Transverse colon (tissue), 4 donors: ENCODE results near the gene NEO1. TPM values are rescaled to one million over a fixed set of nuclear protein-coding genes. Genes with fewer than 3 reads are reported as not detected.
"Not testable (repeated sequence)": the region's sequence is repeated elsewhere in the genome, so short reads cannot be mapped to it uniquely, and the experiment has no call there.

Experiments
- DNase-seq: peaks from one replicate; pipeline ENCODE4 v3.0.0-alpha.2; 2019
- H3K27ac ChIP-seq, 4 donors: fragments of 200-600 bp; sonication (generic); 2 replicates each; pipeline ENCODE4 v1.5.1; 2016 to 2018; ENCODE audit warnings: inconsistent platforms in 4 of 4
- H3K27me3 ChIP-seq: fragments of 200-600 bp; sonication (generic); 2 replicates; pipeline ENCODE4 v1.5.1; 2017; ENCODE audit warnings: inconsistent platforms
- H3K36me3 ChIP-seq, 4 donors: fragments of 200-600 bp; sonication (generic); 2 replicates each; pipeline ENCODE4 v1.5.1; 2017 to 2019; ENCODE audit warnings: inconsistent platforms in 4 of 4
- H3K4me1 ChIP-seq, 4 donors: fragments of 200-600 bp; sonication (generic); 2 replicates each; pipeline ENCODE4 v1.5.1; 2017 to 2020; ENCODE audit warnings: inconsistent platforms in 4 of 4
- H3K4me3 ChIP-seq, 4 donors: fragments of 200-600 bp; sonication (generic); 1 replicate in 1 of 4; 2 replicates in 3 of 4; pipeline versions ENCODE4 v1.5.1 to v1.6.1; 2017 to 2019; ENCODE audit warnings: inconsistent platforms in 4 of 4
- H3K9me3 ChIP-seq, 2 donors: fragments of 200-600 bp; sonication (generic); 2 replicates each; pipeline ENCODE4 v1.5.1; 2017 to 2019; ENCODE audit warnings: inconsistent platforms in 2 of 2
- EP300 ChIP-seq: sonication (generic); formaldehyde crosslinking; IDR thresholded peaks from one replicate; pipeline ENCODE4 v1.6.1; 2017; ENCODE audit warnings: antibody characterized with exemption, low read depth
- POLR2A ChIP-seq: fragments of 450-650 bp; IDR thresholded peaks from one replicate; pipeline ENCODE4 v1.6.1; 2016; ENCODE audit warnings: antibody characterized with exemption, mild to moderate bottlenecking, moderate library complexity
- POLR2AphosphoS5 ChIP-seq, 3 donors: sonication (generic); formaldehyde crosslinking; IDR thresholded peaks; one replicate each; pipeline ENCODE4 v1.6.1; 2016; ENCODE audit warnings: antibody characterized with exemption in 3 of 3
- WGBS, 2 donors: methylation state at CpG; one replicate each; pipeline ENCODE4 v1.1.5; 2018; ENCODE audit warnings: low coverage in 1 of 2; 5-methylcytosine and 5-hydroxymethylcytosine counted together
- in situ Hi-C, 4 donors: fragments of 200-750 bp; cut with MboI; loops; one replicate each; pipeline versions ENCODE4 v1.15.0 to v1.15.1; 2017; ENCODE audit warnings: low sequenced_read_pairs in 3 of 4, low pct_ligation_motif_present in 1 of 4, low pct_unique_long_range_greater_than_20kb in 1 of 4
- intact Hi-C: fragments of 100-400 bp; cut with DNase I; formaldehyde crosslinking; loops from one replicate; pipeline ENCODE4 v1.15.1; 2023; ENCODE audit warnings: low total_unique reads
- total RNA-seq, 4 donors: library from RNA; depleted of rRNA; stranded (reverse); fragments of >200 nt; gene quantifications; one replicate each; pipeline ENCODE4 v1.1.0, GENCODE V29; 2016
- TF ChIP-seq, protein P1 (sequence below), 5 experiments: fragments of 200-600 bp in 3 of 5; fragments of 450-650 bp in 2 of 5; sonication (generic) in 3 of 5; IDR thresholded peaks; 1 replicate in 2 of 5; 2 replicates in 3 of 5; pipeline ENCODE4 v1.5.1; 2016 to 2017; ENCODE audit warnings: antibody characterized with exemption in 5 of 5, inconsistent platforms in 3 of 5, mild to moderate bottlenecking in 2 of 5, moderate library complexity in 1 of 5

The NEO1 gene
- total RNA-seq, 4 donors from 2014 or later = 100 to 188 (median 135) TPM

DNA sequence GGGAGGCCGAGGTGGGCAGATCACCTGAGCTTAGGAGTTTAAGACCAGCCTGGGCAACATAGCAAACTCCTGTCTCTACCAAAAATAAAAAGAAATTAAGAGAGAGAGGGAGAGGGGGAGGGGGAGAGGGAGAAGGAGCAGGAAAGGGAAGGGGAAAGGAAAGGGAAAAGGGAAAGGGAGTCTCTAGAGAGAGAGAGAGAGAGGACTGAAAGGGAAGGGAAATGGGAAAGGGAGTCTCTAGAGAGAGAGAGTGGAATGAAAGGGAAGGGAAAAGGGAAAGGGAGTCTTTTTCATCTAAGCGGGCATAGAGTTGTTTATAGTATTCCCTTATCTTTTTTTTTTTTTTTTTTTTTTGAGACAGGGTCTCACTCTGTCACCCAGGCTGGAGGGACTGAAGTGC lies 148.1 kb downstream of the NEO1 start:
- no peak for TF ChIP-seq POLR2A
- Histone ChIP-seq H3K4me3 (no peak overlapping the region), H3K9me3 (peaks cover 0 to 2% of the 10 kb centered on the region in 2 donors), H3K36me3 (peaks cover 0 to 10% (median 0%) of the 10 kb centered on the region in 4 donors), H3K27me3 (no peaks in the 10 kb centered on the region), H3K4me1 (peaks cover 0 to 7% (median 0%) of the 10 kb centered on the region in 4 donors), H3K27ac (no peak overlapping the region)
- in situ Hi-C loops (no loop called here), intact Hi-C loops (no loop called here)
- 90 to 100% methylated on average over 2 of the region's 2 CpGs for WGBS, 2 donors
- DNase-seq = no peak

DNA sequence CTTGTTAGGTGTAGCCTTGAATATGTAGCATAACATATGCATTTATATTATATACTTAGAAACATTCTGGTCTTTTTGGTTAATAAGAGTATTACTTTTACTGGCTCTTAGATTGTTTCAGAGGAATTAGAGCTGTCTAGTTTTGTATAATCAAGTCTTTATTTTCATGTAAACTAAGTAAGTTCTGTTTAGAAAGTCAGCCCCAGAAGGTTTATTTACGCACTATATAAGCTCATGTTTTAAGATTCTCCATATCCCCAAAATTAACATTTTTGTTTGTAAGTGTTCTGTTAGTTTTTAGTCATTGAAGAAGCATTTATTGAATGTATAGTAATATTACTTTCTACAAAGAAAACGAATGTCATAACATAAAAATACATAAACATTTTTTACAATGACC lies 158.4 kb downstream of the NEO1 start:
- TF ChIP-seq, protein P1, sequence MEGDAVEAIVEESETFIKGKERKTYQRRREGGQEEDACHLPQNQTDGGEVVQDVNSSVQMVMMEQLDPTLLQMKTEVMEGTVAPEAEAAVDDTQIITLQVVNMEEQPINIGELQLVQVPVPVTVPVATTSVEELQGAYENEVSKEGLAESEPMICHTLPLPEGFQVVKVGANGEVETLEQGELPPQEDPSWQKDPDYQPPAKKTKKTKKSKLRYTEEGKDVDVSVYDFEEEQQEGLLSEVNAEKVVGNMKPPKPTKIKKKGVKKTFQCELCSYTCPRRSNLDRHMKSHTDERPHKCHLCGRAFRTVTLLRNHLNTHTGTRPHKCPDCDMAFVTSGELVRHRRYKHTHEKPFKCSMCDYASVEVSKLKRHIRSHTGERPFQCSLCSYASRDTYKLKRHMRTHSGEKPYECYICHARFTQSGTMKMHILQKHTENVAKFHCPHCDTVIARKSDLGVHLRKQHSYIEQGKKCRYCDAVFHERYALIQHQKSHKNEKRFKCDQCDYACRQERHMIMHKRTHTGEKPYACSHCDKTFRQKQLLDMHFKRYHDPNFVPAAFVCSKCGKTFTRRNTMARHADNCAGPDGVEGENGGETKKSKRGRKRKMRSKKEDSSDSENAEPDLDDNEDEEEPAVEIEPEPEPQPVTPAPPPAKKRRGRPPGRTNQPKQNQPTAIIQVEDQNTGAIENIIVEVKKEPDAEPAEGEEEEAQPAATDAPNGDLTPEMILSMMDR (IDR thresholded peaks at IDR 0.05) = no peak
- TF ChIP-seq POLR2A (no peak), POLR2AphosphoS5 (IDR thresholded peaks at IDR 0.05) (no peak), EP300 (no peak)
- intact Hi-C loops (no loop called here), in situ Hi-C loops (no loop called here)
- Histone ChIP-seq H3K27me3 (no peaks in the 10 kb centered on the region), H3K4me1 (peaks cover 0 to 4% (median 0%) of the 10 kb centered on the region in 4 donors), H3K36me3 (no peaks in the 10 kb centered on the region), H3K9me3 (no peaks in the 10 kb centered on the region), H3K27ac (no peak overlapping the region), H3K4me3 (no peak overlapping the region)
- no peak for DNase-seq
- 72 to 86% methylated on average over 2 of the region's 2 CpGs for WGBS, 2 donors

DNA sequence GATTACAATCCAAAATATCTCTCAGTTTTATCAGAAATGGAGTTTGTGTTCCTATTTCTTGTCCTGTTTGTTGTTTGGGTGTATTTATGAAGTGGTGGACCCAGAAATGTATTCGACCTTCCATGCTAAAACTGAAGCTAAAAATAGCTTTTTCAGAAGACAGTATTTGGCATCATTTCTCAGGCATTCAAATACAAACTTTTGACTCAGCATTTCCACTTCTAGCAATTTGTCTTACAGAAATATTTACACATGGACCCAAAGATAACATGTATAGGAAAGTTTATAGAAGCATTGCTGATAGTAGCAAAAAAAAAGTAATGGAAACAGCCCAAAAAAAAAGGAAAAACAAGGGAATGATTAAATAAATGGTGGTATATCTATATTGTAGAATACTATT lies 160.2 kb downstream of the NEO1 start:
- no peak for DNase-seq
- H3K4me3 ChIP-seq = no peak overlapping the region
- H3K36me3 ChIP-seq = no peaks in the 10 kb centered on the region
- no peak for TF ChIP-seq POLR2A
- TF ChIP-seq POLR2AphosphoS5 (IDR thresholded peaks at IDR 0.05) = no peak
- no peak for TF ChIP-seq EP300
- TF ChIP-seq, protein P1 (IDR thresholded peaks at IDR 0.05) = no peak
- no peaks in the 10 kb centered on the region for H3K9me3 ChIP-seq
- H3K4me1 ChIP-seq = no peaks in the 10 kb centered on the region
- WGBS, 2 donors = 38 to 40% methylated on average over 1 of the region's 1 CpG
- no peak overlapping the region for H3K27ac ChIP-seq
- in situ Hi-C loops (no loop called here), intact Hi-C loops (no loop called here)
- H3K27me3 ChIP-seq = no peaks in the 10 kb centered on the region

DNA sequence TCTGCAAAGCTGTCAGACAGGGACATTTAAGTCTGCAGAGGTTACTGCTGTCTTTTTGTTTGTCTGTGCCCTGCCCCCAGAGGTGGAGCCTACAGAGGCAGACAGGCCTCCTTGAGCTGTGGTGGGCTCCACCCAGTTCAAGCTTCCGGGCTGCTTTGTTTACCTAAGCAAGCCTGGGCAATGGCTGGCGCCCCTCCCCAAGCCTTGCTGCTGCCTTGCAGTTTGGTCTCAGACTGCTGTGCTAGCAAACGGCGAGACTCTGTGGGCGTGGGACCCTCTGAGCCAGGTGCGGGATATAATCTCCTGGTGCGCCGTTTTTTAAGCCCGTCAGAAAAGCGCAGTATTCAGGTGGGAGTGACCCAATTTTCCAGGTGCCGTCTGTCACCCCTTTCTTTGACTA lies 169.2 kb downstream of the NEO1 start:
- H3K27ac ChIP-seq, in situ Hi-C loops, H3K4me3 ChIP-seq, H3K36me3 ChIP-seq, H3K9me3 ChIP-seq, intact Hi-C loops, H3K27me3 ChIP-seq: not testable (repeated sequence)
- H3K4me1 ChIP-seq = peaks cover 2 to 18% (median 10%) of the 10 kb centered on the region in 4 donors
- 94 to 100% methylated on average over 2 to 10 of the region's 11 CpGs for WGBS, 2 donors
- peak; percentile 24 for DNase-seq

DNA sequence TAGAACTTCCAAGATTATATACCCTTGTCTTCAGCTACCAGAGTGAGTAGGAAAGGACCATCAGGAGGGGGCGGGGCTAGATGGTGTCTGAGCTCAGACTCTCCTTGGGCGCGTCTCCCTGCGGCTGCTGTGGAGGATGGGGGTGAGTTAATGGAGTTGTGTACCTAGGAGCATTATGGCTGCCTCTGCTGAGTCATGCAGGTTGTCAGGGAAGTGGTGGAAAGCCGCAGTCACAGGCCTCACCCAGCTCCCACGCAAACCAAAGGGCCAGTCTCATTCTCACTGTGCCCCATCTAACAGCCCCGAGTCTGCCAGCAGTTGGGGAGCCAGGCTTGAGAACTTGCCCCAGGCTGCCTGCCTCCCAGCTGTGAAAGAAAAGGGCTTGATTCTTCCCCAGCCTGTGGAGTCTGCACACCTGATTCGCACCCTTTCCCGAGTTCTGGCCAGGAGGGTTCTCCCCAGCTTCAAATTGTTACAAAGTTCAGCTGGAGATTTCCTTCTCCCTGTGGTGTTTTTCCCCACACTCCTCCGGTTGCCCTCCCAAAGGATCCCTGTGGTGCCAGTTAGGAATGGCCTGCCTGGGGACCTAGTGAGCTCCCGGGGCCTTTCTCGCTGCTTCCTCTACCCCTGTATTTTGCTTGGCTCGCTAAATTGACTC lies 173.2 kb downstream of the NEO1 start:
- peaks cover 0 to 4% (median 0%) of the 10 kb centered on the region in 4 donors for H3K36me3 ChIP-seq
- peak in 1 of 3 donors; percentile 5 for TF ChIP-seq POLR2AphosphoS5 (IDR thresholded peaks at IDR 0.05)
- TF ChIP-seq, protein P1 (IDR thresholded peaks at IDR 0.05) = no peak
- no peaks in the 10 kb centered on the region for H3K9me3 ChIP-seq
- peaks cover 3 to 47% (median 20%) of the 10 kb centered on the region in 4 donors for H3K4me1 ChIP-seq
- peak; percentile 80 for DNase-seq
- in situ Hi-C loops (no loop called here), intact Hi-C loops (no loop called here)
- H3K4me3 ChIP-seq = no peak overlapping the region
- H3K27me3 ChIP-seq = no peaks in the 10 kb centered on the region
- H3K27ac ChIP-seq = peak overlapping the region; percentile 48 to 81 (median 68)
- 80% methylated on average over 13 of the region's 13 CpGs; no CpG with 5 or more reads in 1 of the 2 donors for WGBS, 2 donors
